ENCODE data around the gene ITGAL. TPM values are rescaled to one million over a fixed set of nuclear protein-coding genes. Genes with fewer than 3 reads are reported as not detected.

ITGAL gene
- total and polyA plus RNA-seq, 2 of the 13 experiments (the other 11 are each of a cell fraction or from before 2014, with no cell fraction given) = 0.86 to 1.2 TPM

DNA sequence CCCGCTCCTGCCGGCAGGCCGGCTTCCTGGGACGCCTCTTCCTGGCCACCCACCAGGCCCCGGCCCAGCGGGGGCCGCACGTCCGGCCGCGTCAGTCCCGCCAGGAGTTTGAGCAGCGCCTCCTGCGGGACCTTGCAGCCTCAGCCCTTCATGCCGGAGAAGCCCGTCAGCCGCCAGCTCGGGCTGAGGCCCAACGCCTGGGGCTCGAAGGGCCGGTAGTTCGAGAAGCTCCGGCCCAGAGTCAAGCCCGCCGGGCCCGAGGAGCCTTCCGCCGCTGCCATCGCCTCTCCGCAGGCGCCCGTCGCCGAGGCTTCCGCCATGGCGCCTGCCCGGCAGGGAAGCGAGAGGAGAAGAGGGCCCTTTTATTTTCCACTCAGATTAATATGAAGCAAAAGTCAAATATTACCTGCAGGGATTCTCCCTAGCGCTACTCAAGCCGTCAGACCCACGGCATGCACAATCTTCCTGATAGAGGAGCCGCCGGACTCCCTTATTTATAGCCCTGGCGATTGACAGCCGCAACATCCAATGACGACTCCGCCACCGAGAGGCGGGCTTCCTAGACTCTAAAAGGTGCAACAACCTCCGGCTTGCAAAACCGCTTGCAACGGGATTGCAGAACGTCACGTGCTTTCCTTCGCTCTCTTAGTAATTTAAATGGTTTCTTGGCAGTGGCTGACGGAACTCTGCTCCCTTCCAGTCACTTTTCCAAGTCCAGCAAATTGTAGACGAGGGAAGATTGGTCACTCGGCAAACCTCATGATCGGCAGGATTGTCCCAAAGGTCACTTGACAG, 26.9 kb upstream of the ITGAL start, which contains the start of gene SEPHS2 (continued):
- TF ChIP-seq AHDC1 (CRISPR knock-in tag; IDR thresholded peaks at IDR 0.05; ENCODE audit: borderline replicate concordance) (no peak), UBTF (CRISPR knock-in tag; IDR thresholded peaks at IDR 0.05) (peak; percentile 82), ZNF543 (CRISPR knock-in tag; IDR thresholded peaks at IDR 0.05) (peak; percentile 37; the same call in 1 of the 2 replicates), GATAD1 (CRISPR knock-in tag; IDR thresholded peaks at IDR 0.05) (peak; percentile 71), ZNF652 (CRISPR knock-in tag; IDR thresholded peaks at IDR 0.05; ENCODE audit: borderline replicate concordance, low read depth) (no peak), ZNF230 (CRISPR knock-in tag; IDR thresholded peaks at IDR 0.05) (peak; percentile 79; the same call in 1 of the 2 replicates), ZNF83 (CRISPR knock-in tag; IDR thresholded peaks at IDR 0.05; ENCODE audit: borderline replicate concordance) (no peak), ZMAT3 (CRISPR knock-in tag; conservative IDR thresholded peaks at IDR 0.05) (no peak; the same call in 1 of the 2 replicates), KLF12 (CRISPR knock-in tag; IDR thresholded peaks at IDR 0.05; ENCODE audit: borderline replicate concordance) (no peak), KAT7 (CRISPR knock-in tag; IDR thresholded peaks at IDR 0.05; ENCODE audit: borderline replicate concordance) (no peak), ZNF451 (CRISPR knock-in tag; IDR thresholded peaks at IDR 0.05) (no peak), ZNF382 (CRISPR knock-in tag; IDR thresholded peaks at IDR 0.05; ENCODE audit: borderline replicate concordance) (no peak), MEIS2 (CRISPR knock-in tag; IDR thresholded peaks at IDR 0.05) (no peak), NR1H2 (CRISPR knock-in tag; IDR thresholded peaks at IDR 0.05; ENCODE audit: borderline replicate concordance, low read depth) (peak; percentile 81; the same call in 1 of the 2 replicates)
- TF ChIP-seq, protein P1, sequence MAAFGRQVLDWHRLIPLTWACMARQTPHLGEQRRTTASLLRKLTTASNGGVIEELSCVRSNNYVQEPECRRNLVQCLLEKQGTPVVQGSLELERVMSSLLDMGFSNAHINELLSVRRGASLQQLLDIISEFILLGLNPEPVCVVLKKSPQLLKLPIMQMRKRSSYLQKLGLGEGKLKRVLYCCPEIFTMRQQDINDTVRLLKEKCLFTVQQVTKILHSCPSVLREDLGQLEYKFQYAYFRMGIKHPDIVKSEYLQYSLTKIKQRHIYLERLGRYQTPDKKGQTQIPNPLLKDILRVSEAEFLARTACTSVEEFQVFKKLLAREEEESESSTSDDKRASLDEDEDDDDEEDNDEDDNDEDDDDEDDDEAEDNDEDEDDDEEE (CRISPR knock-in tag; IDR thresholded peaks at IDR 0.05) = peak; percentile 88; the same call in 1 of the 2 replicates
- TF ChIP-seq, protein P2, sequence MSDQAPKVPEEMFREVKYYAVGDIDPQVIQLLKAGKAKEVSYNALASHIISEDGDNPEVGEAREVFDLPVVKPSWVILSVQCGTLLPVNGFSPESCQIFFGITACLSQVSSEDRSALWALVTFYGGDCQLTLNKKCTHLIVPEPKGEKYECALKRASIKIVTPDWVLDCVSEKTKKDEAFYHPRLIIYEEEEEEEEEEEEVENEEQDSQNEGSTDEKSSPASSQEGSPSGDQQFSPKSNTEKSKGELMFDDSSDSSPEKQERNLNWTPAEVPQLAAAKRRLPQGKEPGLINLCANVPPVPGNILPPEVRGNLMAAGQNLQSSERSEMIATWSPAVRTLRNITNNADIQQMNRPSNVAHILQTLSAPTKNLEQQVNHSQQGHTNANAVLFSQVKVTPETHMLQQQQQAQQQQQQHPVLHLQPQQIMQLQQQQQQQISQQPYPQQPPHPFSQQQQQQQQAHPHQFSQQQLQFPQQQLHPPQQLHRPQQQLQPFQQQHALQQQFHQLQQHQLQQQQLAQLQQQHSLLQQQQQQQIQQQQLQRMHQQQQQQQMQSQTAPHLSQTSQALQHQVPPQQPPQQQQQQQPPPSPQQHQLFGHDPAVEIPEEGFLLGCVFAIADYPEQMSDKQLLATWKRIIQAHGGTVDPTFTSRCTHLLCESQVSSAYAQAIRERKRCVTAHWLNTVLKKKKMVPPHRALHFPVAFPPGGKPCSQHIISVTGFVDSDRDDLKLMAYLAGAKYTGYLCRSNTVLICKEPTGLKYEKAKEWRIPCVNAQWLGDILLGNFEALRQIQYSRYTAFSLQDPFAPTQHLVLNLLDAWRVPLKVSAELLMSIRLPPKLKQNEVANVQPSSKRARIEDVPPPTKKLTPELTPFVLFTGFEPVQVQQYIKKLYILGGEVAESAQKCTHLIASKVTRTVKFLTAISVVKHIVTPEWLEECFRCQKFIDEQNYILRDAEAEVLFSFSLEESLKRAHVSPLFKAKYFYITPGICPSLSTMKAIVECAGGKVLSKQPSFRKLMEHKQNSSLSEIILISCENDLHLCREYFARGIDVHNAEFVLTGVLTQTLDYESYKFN (CRISPR knock-in tag; conservative IDR thresholded peaks at IDR 0.05) = peak; percentile 68
